NCI-H128 (cell line): ENCODE measurements around the gene SMARCB1.

Source experiments
- DNase-seq: peaks from one replicate; lab custom pipeline; 2025; ENCODE audit not compliant: unreplicated experiment; lab: John Stamatoyannopoulos, UW

Gene SMARCB1

GRCh38 chr22:23874871-23875270 lies 88.1 kb downstream of the SMARCB1 start:
- DNase-seq = no peak

DNA sequence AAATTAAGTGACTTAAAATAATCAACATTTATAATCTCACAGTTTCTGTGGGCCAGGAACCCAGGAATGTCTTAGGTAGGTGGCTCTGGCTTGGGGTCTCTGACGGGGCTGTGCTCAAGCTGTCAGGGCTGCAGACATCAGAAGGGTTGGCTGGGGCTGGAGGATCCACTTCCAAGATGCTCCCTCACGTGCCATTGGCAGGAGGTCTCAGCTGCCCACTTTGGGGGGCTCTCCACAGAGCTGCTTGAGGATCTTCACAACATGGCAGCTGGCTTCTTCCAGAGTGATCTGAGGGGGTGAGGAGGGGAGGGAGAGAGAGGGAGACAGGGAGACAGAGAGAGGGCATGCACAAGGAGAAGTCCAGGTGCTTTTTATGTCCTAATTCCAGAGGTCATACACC lies 89.0 kb downstream of the SMARCB1 start:
- DNase-seq = no peak

DNA sequence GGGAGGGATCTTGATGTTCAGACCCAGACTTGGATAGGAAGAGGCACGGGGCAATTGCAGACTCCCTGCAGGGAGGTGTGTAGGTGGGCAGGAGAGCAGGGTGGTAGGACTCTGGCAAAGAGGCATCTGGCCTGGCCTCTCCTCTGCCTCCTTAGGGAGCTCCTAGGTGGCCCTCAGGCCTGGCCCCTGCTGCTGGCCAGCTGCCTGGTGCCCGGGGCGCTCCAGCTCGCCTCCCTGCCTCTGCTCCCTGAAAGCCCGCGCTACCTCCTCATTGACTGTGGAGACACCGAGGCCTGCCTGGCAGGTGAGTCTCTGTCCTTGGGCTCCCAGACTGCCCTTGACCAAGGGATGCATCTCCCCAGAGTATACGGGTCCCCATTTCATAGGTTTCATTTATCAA lies 90.8 kb downstream of the SMARCB1 start:
- DNase-seq = no peak

GRCh38 chr22:23878219-23878618 lies 91.5 kb downstream of the SMARCB1 start:
- no peak for DNase-seq

GRCh38 chr22:23882370-23882769 lies 95.6 kb downstream of the SMARCB1 start:
- DNase-seq = no peak

DNA sequence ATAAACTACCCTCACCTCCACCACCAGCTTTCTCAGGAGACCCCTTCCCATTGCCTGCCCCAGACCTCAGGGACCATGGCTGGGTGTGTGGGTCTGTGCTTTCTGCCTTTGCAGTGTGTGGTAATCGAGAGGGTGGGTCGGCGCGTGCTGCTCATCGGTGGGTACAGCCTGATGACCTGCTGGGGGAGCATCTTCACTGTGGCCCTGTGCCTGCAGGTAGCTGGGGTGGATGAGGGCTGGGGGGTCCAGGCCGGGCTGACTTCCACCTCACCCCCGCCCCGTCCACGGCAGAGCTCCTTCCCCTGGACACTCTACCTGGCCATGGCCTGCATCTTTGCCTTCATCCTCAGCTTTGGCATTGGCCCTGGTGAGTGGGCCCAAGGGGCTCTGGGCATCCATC lies 96.9 kb downstream of the SMARCB1 start:
- DNase-seq = no peak

- no peak for DNase-seq
Observed at GRCh38 chr22:23884140-23884539, 97.4 kb downstream of the SMARCB1 start.
